Loucy (cell line): ENCODE measurements around the gene RASA4B.
"Not testable (repeated sequence)": the region's sequence is repeated elsewhere in the genome, so short reads cannot be mapped to it uniquely, and the experiment has no call there.

Source experiments
- CTCF ChIP-seq: fragments of 200-600 bp; sonication (generic); conservative IDR thresholded peaks from 2 replicates; pipeline ENCODE4 v1.5.1; 2014; ENCODE audit warnings: mild to moderate bottlenecking, antibody characterized with exemption, low read length
- EZH2phosphoT487 ChIP-seq: fragments of 200-600 bp; IDR thresholded peaks from 2 replicates; pipeline ENCODE4 v1.6.1; 2018; ENCODE audit warnings: antibody characterized with exemption, mild to moderate bottlenecking, moderate library complexity, borderline replicate concordance

DNA sequence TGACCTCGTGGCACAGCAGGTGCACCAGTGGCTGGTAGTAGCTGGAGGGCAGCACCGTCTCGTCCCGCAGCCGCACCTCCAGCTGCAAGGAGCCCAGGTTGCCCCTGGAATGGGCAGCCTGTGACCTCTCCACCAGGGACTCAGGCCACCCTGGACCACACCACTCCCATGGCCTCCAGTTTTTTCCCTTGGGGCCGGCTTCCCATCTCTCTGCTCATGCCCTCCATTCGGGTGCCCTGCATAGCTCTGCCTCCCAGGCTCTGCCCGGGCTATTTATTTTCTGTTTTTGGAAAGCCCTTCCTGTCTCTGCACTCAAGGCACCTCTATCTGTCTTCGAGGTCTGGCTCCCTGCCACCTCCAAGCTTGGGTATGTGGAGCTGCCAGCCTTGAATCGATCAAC is 20.7 kb downstream of the RASA4B start:
- TF ChIP-seq EZH2phosphoT487, CTCF: not testable (repeated sequence)
